Panc1 (cell line): Measurements from ENCODE around the gene ATP5MC2.

Experiments
- POLR2AphosphoS5 ChIP-seq: IDR thresholded peaks from 2 replicates; pipeline ENCODE4 v1.6.1; 2012; ENCODE audit warnings: mild to moderate bottlenecking, low read depth, low read length, moderate library complexity
- TF ChIP-seq, protein P1 (sequence below): fragments of 450-650 bp; IDR thresholded peaks from 2 replicates; pipeline ENCODE4 v1.5.1; 2017; ENCODE audit warnings: mild to moderate bottlenecking
- TF ChIP-seq, protein P2 (sequence below), 2 experiments: IDR thresholded peaks; 2 replicates each; pipeline ENCODE4 v1.6.1; 2011 to 2012; ENCODE audit warnings: low read depth in 2 of 2, control low read depth in 1 of 2, low read length in 1 of 2, mild to moderate bottlenecking in 1 of 2, moderate library complexity in 1 of 2; ENCODE audit not compliant: insufficient read depth in 1 of 2

DNA sequence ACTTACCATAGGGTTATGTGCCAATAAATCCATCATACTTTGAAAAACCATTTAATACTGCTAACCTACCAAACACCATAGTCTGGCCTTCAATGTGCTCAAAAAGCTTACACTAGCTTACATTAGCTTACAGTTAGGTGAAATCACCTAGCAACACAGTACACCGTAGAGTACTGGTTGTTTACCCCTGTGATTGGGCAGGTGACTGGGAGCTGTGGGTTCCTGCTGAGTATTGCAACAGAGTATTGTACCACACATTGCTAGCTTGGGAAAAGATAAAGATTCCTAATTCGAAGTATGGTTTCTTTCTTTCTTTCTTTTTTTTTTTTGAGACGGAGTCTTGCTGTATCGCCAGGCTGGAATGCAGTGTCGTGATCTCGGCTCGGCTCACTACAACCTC, 5.6 kb downstream of the ATP5MC2 start:
- TF ChIP-seq, protein P1, sequence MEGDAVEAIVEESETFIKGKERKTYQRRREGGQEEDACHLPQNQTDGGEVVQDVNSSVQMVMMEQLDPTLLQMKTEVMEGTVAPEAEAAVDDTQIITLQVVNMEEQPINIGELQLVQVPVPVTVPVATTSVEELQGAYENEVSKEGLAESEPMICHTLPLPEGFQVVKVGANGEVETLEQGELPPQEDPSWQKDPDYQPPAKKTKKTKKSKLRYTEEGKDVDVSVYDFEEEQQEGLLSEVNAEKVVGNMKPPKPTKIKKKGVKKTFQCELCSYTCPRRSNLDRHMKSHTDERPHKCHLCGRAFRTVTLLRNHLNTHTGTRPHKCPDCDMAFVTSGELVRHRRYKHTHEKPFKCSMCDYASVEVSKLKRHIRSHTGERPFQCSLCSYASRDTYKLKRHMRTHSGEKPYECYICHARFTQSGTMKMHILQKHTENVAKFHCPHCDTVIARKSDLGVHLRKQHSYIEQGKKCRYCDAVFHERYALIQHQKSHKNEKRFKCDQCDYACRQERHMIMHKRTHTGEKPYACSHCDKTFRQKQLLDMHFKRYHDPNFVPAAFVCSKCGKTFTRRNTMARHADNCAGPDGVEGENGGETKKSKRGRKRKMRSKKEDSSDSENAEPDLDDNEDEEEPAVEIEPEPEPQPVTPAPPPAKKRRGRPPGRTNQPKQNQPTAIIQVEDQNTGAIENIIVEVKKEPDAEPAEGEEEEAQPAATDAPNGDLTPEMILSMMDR, result no peak
- no peak for TF ChIP-seq POLR2AphosphoS5
- TF ChIP-seq, protein P2, sequence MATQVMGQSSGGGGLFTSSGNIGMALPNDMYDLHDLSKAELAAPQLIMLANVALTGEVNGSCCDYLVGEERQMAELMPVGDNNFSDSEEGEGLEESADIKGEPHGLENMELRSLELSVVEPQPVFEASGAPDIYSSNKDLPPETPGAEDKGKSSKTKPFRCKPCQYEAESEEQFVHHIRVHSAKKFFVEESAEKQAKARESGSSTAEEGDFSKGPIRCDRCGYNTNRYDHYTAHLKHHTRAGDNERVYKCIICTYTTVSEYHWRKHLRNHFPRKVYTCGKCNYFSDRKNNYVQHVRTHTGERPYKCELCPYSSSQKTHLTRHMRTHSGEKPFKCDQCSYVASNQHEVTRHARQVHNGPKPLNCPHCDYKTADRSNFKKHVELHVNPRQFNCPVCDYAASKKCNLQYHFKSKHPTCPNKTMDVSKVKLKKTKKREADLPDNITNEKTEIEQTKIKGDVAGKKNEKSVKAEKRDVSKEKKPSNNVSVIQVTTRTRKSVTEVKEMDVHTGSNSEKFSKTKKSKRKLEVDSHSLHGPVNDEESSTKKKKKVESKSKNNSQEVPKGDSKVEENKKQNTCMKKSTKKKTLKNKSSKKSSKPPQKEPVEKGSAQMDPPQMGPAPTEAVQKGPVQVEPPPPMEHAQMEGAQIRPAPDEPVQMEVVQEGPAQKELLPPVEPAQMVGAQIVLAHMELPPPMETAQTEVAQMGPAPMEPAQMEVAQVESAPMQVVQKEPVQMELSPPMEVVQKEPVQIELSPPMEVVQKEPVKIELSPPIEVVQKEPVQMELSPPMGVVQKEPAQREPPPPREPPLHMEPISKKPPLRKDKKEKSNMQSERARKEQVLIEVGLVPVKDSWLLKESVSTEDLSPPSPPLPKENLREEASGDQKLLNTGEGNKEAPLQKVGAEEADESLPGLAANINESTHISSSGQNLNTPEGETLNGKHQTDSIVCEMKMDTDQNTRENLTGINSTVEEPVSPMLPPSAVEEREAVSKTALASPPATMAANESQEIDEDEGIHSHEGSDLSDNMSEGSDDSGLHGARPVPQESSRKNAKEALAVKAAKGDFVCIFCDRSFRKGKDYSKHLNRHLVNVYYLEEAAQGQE (IDR thresholded peaks at IDR 0.05; ENCODE audit: insufficient read depth in 1 of 2, low read depth in 2 of 2, low read length in 1 of 2), result no peak
